SU-DHL-6 (cell line): ENCODE measurements around the gene DMD.

Experiments used
- H2AFZ ChIP-seq: fragments of 200-600 bp; sonication (generic); 2 replicates; pipeline ENCODE4 v1.6.1; 2014; ENCODE audit warnings: low read depth, mild to moderate bottlenecking, moderate library complexity, mixed read lengths, antibody characterized with exemption, low read length; ENCODE audit not compliant: severe bottlenecking
- H3F3A ChIP-seq: fragments of 200-600 bp; shearing (Covaris generic); 2 replicates; pipeline ENCODE4 v1.6.0; 2016; ENCODE audit warnings: antibody characterized with exemption, mild to moderate bottlenecking; ENCODE audit not compliant: insufficient read depth
- H3K27ac ChIP-seq: fragments of 200-600 bp; sonication (generic); 2 replicates; pipeline ENCODE4 v1.5.1; 2016; ENCODE audit warnings: low read depth, mild to moderate bottlenecking, low read length, moderate library complexity, mixed read lengths
- H3K27me3 ChIP-seq: fragments of 200-600 bp; sonication (generic), shearing (Covaris generic); 2 replicates; pipeline ENCODE4 v1.6.0; 2014; ENCODE audit warnings: mild to moderate bottlenecking, low read length
- H3K36me3 ChIP-seq: fragments of 200-600 bp; sonication (generic); 2 replicates; pipeline ENCODE4 v1.6.1; 2014; ENCODE audit warnings: mild to moderate bottlenecking, low read length, mixed read lengths
- H3K4me2 ChIP-seq: fragments of 300-600, 200-600 bp; shearing (Covaris generic), sonication (generic); 2 replicates; pipeline ENCODE4 v1.6.0; 2014; ENCODE audit warnings: low read length, low read depth, mild to moderate bottlenecking; ENCODE audit not compliant: poor library complexity, severe bottlenecking
- H3K4me3 ChIP-seq: fragments of 200-600 bp; sonication (generic); 2 replicates; pipeline ENCODE4 v1.5.1; 2014; ENCODE audit warnings: antibody characterized with exemption, low read length, mild to moderate bottlenecking, mixed read lengths; ENCODE audit not compliant: insufficient read depth, poor library complexity, severe bottlenecking
- H3K79me2 ChIP-seq: fragments of 200-600 bp; sonication (generic); 2 replicates; pipeline ENCODE4 v1.6.1; 2014; ENCODE audit warnings: mild to moderate bottlenecking, low read length, moderate library complexity; ENCODE audit not compliant: insufficient read depth
- H3K9ac ChIP-seq: fragments of 200-600 bp; sonication (generic); 2 replicates; pipeline ENCODE4 v1.7.0; 2014; ENCODE audit warnings: mild to moderate bottlenecking, low read length
- H3K9me2 ChIP-seq: fragments of 200-600 bp; sonication (generic); replicated peaks from 2 replicates; pipeline ENCODE4 v1.6.1; 2014; ENCODE audit warnings: low read length; ENCODE audit not compliant: insufficient read depth
- H3K9me3 ChIP-seq: fragments of 200-600 bp; sonication (generic); 2 replicates; pipeline ENCODE4 v1.6.1; 2014; ENCODE audit warnings: low read length, mixed read lengths; ENCODE audit not compliant: insufficient read depth
- H4K20me1 ChIP-seq: fragments of 200-600 bp; sonication (generic); 2 replicates; pipeline ENCODE4 v1.6.1; 2014; ENCODE audit warnings: low read depth, mild to moderate bottlenecking, antibody characterized with exemption, low read length, moderate library complexity, mixed read lengths
- EZH2phosphoT487 ChIP-seq: fragments of 200-600 bp; sonication (generic), shearing (Covaris generic); conservative IDR thresholded peaks from 2 replicates; pipeline ENCODE4 v1.6.1; 2018; ENCODE audit warnings: mild to moderate bottlenecking, antibody characterized with exemption, low read length, moderate library complexity, mixed read lengths
- TF ChIP-seq, protein P1 (sequence below): fragments of 200-600 bp; sonication (generic); IDR thresholded peaks from one replicate; pipeline ENCODE4 v1.5.1; 2017; ENCODE audit warnings: antibody characterized with exemption, mild to moderate bottlenecking, low read length, moderate library complexity; ENCODE audit not compliant: insufficient read depth, poor library complexity, severe bottlenecking

The DMD gene

DNA sequence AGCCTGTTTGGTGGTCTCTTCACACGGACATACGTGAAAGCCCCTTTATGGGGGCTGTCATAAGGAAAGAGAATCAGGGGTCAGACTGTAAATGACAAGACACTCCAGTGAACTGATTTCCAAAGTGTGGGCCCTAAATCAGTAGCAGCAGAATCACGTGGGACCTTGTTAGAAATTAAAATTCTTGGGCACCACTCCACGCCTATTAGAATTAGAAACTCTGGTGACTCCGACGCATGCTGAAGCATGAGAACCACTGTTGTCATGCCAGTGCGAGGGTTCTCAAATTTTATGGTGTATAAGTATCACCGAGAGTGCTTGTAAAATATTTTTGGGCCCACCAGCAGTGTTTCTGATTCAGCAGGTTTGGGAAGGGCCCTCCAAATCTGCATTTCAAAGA, 672.8 kb downstream of the DMD start:
- Histone ChIP-seq H3K9ac (no peak overlapping the region), H3K4me3 (no peak overlapping the region), H3K79me2 (no peaks in the 10 kb centered on the region), H3K27me3 (no peaks in the 10 kb centered on the region), H3K27ac (no peak overlapping the region), H3K4me2 (no peak overlapping the region), H3K36me3 (no peaks in the 10 kb centered on the region), H2AFZ (no peak overlapping the region), H3K9me3 (no peaks in the 10 kb centered on the region), H3K9me2 (no peaks in the 10 kb centered on the region), H4K20me1 (no peaks in the 10 kb centered on the region), H3F3A (no peaks in the 10 kb centered on the region)
- no peak for TF ChIP-seq EZH2phosphoT487
- TF ChIP-seq, protein P1, sequence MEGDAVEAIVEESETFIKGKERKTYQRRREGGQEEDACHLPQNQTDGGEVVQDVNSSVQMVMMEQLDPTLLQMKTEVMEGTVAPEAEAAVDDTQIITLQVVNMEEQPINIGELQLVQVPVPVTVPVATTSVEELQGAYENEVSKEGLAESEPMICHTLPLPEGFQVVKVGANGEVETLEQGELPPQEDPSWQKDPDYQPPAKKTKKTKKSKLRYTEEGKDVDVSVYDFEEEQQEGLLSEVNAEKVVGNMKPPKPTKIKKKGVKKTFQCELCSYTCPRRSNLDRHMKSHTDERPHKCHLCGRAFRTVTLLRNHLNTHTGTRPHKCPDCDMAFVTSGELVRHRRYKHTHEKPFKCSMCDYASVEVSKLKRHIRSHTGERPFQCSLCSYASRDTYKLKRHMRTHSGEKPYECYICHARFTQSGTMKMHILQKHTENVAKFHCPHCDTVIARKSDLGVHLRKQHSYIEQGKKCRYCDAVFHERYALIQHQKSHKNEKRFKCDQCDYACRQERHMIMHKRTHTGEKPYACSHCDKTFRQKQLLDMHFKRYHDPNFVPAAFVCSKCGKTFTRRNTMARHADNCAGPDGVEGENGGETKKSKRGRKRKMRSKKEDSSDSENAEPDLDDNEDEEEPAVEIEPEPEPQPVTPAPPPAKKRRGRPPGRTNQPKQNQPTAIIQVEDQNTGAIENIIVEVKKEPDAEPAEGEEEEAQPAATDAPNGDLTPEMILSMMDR = no peak

DNA sequence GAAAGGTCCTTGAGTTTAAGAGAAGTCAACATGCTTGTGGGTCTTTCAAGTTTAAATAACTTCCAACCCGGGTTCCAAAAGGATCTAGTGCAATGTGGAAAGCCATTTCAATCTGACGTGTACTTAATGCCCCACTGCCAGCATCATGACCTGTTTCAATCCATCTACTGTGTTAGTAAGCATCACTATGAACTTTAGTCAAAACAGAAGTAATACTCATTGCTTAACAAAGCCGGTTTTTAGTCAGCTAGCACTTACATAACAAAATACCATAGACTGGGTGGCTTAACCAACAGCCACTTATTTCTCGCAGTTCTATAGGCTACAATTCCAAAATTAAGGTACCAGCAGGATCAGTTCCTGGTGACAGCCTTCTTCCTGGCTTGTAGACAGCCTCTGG, 677.5 kb downstream of the DMD start:
- no peak overlapping the region for H3K4me2 ChIP-seq
- H3F3A ChIP-seq = no peaks in the 10 kb centered on the region
- no peaks in the 10 kb centered on the region for H4K20me1 ChIP-seq
- H3K9ac ChIP-seq = no peak overlapping the region
- no peaks in the 10 kb centered on the region for H3K36me3 ChIP-seq
- no peak overlapping the region for H2AFZ ChIP-seq
- H3K9me2 ChIP-seq = no peaks in the 10 kb centered on the region
- no peak overlapping the region for H3K4me3 ChIP-seq
- H3K79me2 ChIP-seq = no peaks in the 10 kb centered on the region
- no peaks in the 10 kb centered on the region for H3K27me3 ChIP-seq
- no peak for TF ChIP-seq EZH2phosphoT487
- TF ChIP-seq, protein P1 = no peak
- no peak overlapping the region for H3K27ac ChIP-seq
- no peaks in the 10 kb centered on the region for H3K9me3 ChIP-seq

DNA sequence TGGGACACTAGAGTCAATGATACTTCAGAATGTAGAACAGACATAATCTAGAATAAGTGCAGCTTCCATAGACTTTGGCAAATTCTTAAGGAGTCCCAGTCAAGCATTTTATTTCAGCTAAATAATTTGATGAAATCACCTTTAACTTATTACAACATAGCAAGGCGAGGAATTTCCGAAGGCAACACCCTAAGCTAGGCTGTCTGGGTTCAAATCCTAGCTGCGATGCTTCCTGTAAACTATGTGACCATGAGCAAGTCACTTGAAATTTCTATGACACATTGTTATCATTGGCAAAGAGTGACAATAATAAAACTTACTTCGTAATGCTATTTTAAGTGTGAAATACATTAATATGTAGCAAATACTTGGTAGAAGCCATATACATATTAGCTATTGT, 679.1 kb downstream of the DMD start:
- Histone ChIP-seq H3K9ac (no peak overlapping the region), H4K20me1 (no peaks in the 10 kb centered on the region), H3K27me3 (no peaks in the 10 kb centered on the region), H3K4me2 (no peak overlapping the region), H3K79me2 (no peaks in the 10 kb centered on the region), H3F3A (no peaks in the 10 kb centered on the region), H2AFZ (no peak overlapping the region), H3K27ac (no peak overlapping the region), H3K9me2 (no peaks in the 10 kb centered on the region), H3K36me3 (no peaks in the 10 kb centered on the region), H3K9me3 (no peaks in the 10 kb centered on the region), H3K4me3 (no peak overlapping the region)
- no peak for TF ChIP-seq EZH2phosphoT487
- TF ChIP-seq, protein P1 = no peak
